ENCODE results near the gene CHAT. TPM values are rescaled to one million over a fixed set of nuclear protein-coding genes. Genes with fewer than 3 reads are reported as not detected.

The CHAT gene
- under 1 TPM in 3 of 4 donors, not detected in 1; 0.15 to 0.85 (median 0.81) TPM for polyA plus RNA-seq
- long read RNA-seq, donor 1: 0 reads
- long read RNA-seq, donor 2: 0 reads
- long read RNA-seq, donor 3: 0 reads
- long read RNA-seq, donor 4: 0 reads
- long read RNA-seq, donor 5: 0 reads
- long read RNA-seq, donor 6: 0 reads
- long read RNA-seq, donor 7: 0 reads
- long read RNA-seq, donor 8: 0 reads
- long read RNA-seq, donor 9: 0 reads
- long read RNA-seq, donor 10, partial matches to known transcripts: 0 of 1 reads
- long read RNA-seq, donor 10, other reads (novel, unspliced or antisense): 0 of 1 reads

DNA sequence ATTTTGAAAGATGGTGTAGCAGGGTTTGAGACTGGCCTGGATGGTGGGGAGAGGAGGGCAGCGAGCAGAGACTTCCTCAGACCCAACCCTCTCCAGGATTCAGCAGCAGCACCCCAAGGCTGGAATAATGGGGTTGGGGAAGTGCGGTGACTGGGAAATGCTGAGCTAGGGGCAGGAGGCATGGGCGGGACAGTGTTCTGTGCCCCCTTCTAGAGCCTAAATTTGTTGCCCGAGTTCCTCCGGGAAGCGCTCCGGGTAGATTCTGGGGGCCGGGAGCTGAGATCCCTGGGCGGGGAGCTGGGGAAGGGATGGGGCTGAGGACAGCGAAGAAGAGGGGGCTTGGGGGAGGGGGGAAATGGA lies at the start of gene CHAT:
Gene CHAT, plus strand, starts transcription at position 156 of the 360 bp plus-strand sequence. Its CDS starts 153 bp downstream, at position 309.
- no peaks in the 10 kb centered on the region for H3K36me3 ChIP-seq (ENCODE audit: control insufficient read depth in 3 of 3, insufficient read depth in 2 of 3, low read depth in 1 of 3, low read length in 3 of 3)
- peaks cover 10 to 85% (median 60%) of the 10 kb centered on the region in 3 donors for H3K27me3 ChIP-seq (ENCODE audit: control insufficient read depth in 3 of 3, insufficient read depth in 3 of 3, low read length in 3 of 3)

GRCh38 chr10:49564461-49565009 lies 49.3 kb upstream of the CHAT start:
- Histone ChIP-seq H3K27me3 (ENCODE audit: control insufficient read depth in 3 of 3, insufficient read depth in 3 of 3, low read length in 3 of 3) (peaks cover 0 to 16% (median 3%) of the 10 kb centered on the region in 3 donors), H3K4me3 (ENCODE audit: low read depth in 1 of 3, low read length in 3 of 3) (no peak overlapping the region), H3K9me3 (ENCODE audit: control insufficient read depth in 2 of 2, insufficient read depth in 1 of 2, low read depth in 1 of 2, low read length in 1 of 2) (no peaks in the 10 kb centered on the region), H3K4me1 (ENCODE audit: control insufficient read depth in 3 of 3, insufficient read depth in 2 of 3, low read depth in 1 of 3, low read length in 2 of 3) (no peaks in the 10 kb centered on the region), H3K36me3 (ENCODE audit: control insufficient read depth in 3 of 3, insufficient read depth in 2 of 3, low read depth in 1 of 3, low read length in 3 of 3) (no peaks in the 10 kb centered on the region), H3K27ac (ENCODE audit: low read depth in 1 of 3, low read length in 2 of 3) (no peak overlapping the region)
- WGBS, 3 donors: 80 to 86% (median 83%) methylated on average over 4 of the region's 4 CpGs
- no peak for FAIRE-seq
- no peak for DNase-seq

More for the DNA sequence above, at the start of gene CHAT:
- FAIRE-seq (no peak), DNase-seq (no peak)
- Histone ChIP-seq H3K4me3 (ENCODE audit: low read depth in 1 of 3, low read length in 3 of 3) (no peak within 1 kb of the TSS), H3K9me3 (ENCODE audit: control insufficient read depth in 2 of 2, insufficient read depth in 1 of 2, low read depth in 1 of 2, low read length in 1 of 2) (no peaks in the 10 kb centered on the region), H3K4me1 (ENCODE audit: control insufficient read depth in 3 of 3, insufficient read depth in 2 of 3, low read depth in 1 of 3, low read length in 2 of 3) (peaks cover 0 to 20% (median 0%) of the 10 kb centered on the region in 3 donors), H3K27ac (ENCODE audit: low read depth in 1 of 3, low read length in 2 of 3) (no peak within 1 kb of the TSS)
- 2 to 9% (median 5%) methylated on average over 9 to 10 of the region's 10 CpGs for WGBS, 3 donors

GRCh38 chr10:49567810-49568209 lies 46.0 kb upstream of the CHAT start:
- no peaks in the 10 kb centered on the region for H3K4me1 ChIP-seq (ENCODE audit: control insufficient read depth in 3 of 3, insufficient read depth in 2 of 3, low read depth in 1 of 3, low read length in 2 of 3)
- no peak overlapping the region for H3K27ac ChIP-seq (ENCODE audit: low read depth in 1 of 3, low read length in 2 of 3)
- FAIRE-seq (no peak), DNase-seq (no peak)
- no peaks in the 10 kb centered on the region for H3K9me3 ChIP-seq (ENCODE audit: control insufficient read depth in 2 of 2, insufficient read depth in 1 of 2, low read depth in 1 of 2, low read length in 1 of 2)
- WGBS, 3 donors: 63 to 91% (median 91%) methylated on average over 1 of the region's 1 CpG
- H3K36me3 ChIP-seq (ENCODE audit: control insufficient read depth in 3 of 3, insufficient read depth in 2 of 3, low read depth in 1 of 3, low read length in 3 of 3): no peaks in the 10 kb centered on the region
- H3K4me3 ChIP-seq (ENCODE audit: low read depth in 1 of 3, low read length in 3 of 3): no peak overlapping the region
- peaks cover 0 to 4% (median 3%) of the 10 kb centered on the region in 3 donors for H3K27me3 ChIP-seq (ENCODE audit: control insufficient read depth in 3 of 3, insufficient read depth in 3 of 3, low read length in 3 of 3)

GRCh38 chr10:49568235-49568634 lies 45.6 kb upstream of the CHAT start:
- no peaks in the 10 kb centered on the region for H3K36me3 ChIP-seq (ENCODE audit: control insufficient read depth in 3 of 3, insufficient read depth in 2 of 3, low read depth in 1 of 3, low read length in 3 of 3)
- no peaks in the 10 kb centered on the region for H3K9me3 ChIP-seq (ENCODE audit: control insufficient read depth in 2 of 2, insufficient read depth in 1 of 2, low read depth in 1 of 2, low read length in 1 of 2)
- no peak overlapping the region for H3K27ac ChIP-seq (ENCODE audit: low read depth in 1 of 3, low read length in 2 of 3)
- no peaks in the 10 kb centered on the region for H3K4me1 ChIP-seq (ENCODE audit: control insufficient read depth in 3 of 3, insufficient read depth in 2 of 3, low read depth in 1 of 3, low read length in 2 of 3)
- H3K27me3 ChIP-seq (ENCODE audit: control insufficient read depth in 3 of 3, insufficient read depth in 3 of 3, low read length in 3 of 3): peaks cover 0 to 4% (median 3%) of the 10 kb centered on the region in 3 donors
- WGBS, 3 donors: 49 to 79% (median 56%) methylated on average over 2 of the region's 2 CpGs
- DNase-seq: no peak
- no peak for FAIRE-seq
- no peak overlapping the region for H3K4me3 ChIP-seq (ENCODE audit: low read depth in 1 of 3, low read length in 3 of 3)

- DNase-seq (no peak), FAIRE-seq (no peak)
- 45 to 61% (median 56%) methylated on average over 3 of the region's 3 CpGs for WGBS, 3 donors
- H3K27ac ChIP-seq (ENCODE audit: low read depth in 1 of 3, low read length in 2 of 3): no peak overlapping the region
- H3K36me3 ChIP-seq (ENCODE audit: control insufficient read depth in 3 of 3, insufficient read depth in 2 of 3, low read depth in 1 of 3, low read length in 3 of 3): no peaks in the 10 kb centered on the region
- H3K27me3 ChIP-seq (ENCODE audit: control insufficient read depth in 3 of 3, insufficient read depth in 3 of 3, low read length in 3 of 3): peaks cover 0 to 4% (median 3%) of the 10 kb centered on the region in 3 donors
- no peaks in the 10 kb centered on the region for H3K9me3 ChIP-seq (ENCODE audit: control insufficient read depth in 2 of 2, insufficient read depth in 1 of 2, low read depth in 1 of 2, low read length in 1 of 2)
- no peaks in the 10 kb centered on the region for H3K4me1 ChIP-seq (ENCODE audit: control insufficient read depth in 3 of 3, insufficient read depth in 2 of 3, low read depth in 1 of 3, low read length in 2 of 3)
- H3K4me3 ChIP-seq (ENCODE audit: low read depth in 1 of 3, low read length in 3 of 3): no peak overlapping the region
These were observed 44.7 kb upstream of the CHAT start for GRCh38 chr10:49569031-49569631.

- Histone ChIP-seq H3K9me3 (ENCODE audit: control insufficient read depth in 2 of 2, insufficient read depth in 1 of 2, low read depth in 1 of 2, low read length in 1 of 2) (no peaks in the 10 kb centered on the region), H3K4me3 (ENCODE audit: low read depth in 1 of 3, low read length in 3 of 3) (no peak overlapping the region), H3K27me3 (ENCODE audit: control insufficient read depth in 3 of 3, insufficient read depth in 3 of 3, low read length in 3 of 3) (no peaks in the 10 kb centered on the region), H3K27ac (ENCODE audit: low read depth in 1 of 3, low read length in 2 of 3) (no peak overlapping the region), H3K4me1 (ENCODE audit: control insufficient read depth in 3 of 3, insufficient read depth in 2 of 3, low read depth in 1 of 3, low read length in 2 of 3) (no peaks in the 10 kb centered on the region), H3K36me3 (ENCODE audit: control insufficient read depth in 3 of 3, insufficient read depth in 2 of 3, low read depth in 1 of 3, low read length in 3 of 3) (no peaks in the 10 kb centered on the region)
- no peak for FAIRE-seq
- 23 to 30% (median 25%) methylated on average over 2 of the region's 2 CpGs for WGBS, 3 donors
- DNase-seq: no peak
These were observed 42.4 kb upstream of the CHAT start for GRCh38 chr10:49571388-49571787.

DNA sequence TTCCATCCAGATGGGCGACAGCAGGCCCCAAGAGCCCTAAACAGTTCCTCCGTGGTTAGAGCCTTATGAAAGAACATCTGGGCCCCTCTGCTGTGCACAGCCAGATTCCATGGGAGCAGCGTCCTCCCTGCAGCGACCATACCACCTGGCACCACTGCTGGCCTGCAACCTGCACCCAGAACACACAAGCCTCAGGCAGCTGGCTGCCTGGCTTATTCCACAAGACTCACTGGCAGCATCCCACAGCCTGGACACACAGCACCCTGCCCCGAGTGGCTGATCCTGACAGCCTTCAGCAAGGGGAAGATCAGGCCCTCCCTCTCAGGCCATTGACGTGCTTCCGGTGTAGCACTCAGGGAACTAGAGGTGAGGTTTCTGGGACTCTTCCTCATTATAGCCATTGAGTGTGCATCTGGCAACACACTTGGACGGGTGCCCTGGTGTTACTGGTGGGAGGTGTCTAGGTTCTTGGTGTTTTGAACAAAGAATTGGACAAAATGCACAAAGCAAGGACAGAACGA lies 41.2 kb upstream of the CHAT start:
- Histone ChIP-seq H3K27ac (ENCODE audit: low read depth in 1 of 3, low read length in 2 of 3) (no peak overlapping the region), H3K9me3 (ENCODE audit: control insufficient read depth in 2 of 2, insufficient read depth in 1 of 2, low read depth in 1 of 2, low read length in 1 of 2) (no peaks in the 10 kb centered on the region), H3K36me3 (ENCODE audit: control insufficient read depth in 3 of 3, insufficient read depth in 2 of 3, low read depth in 1 of 3, low read length in 3 of 3) (no peaks in the 10 kb centered on the region), H3K27me3 (ENCODE audit: control insufficient read depth in 3 of 3, insufficient read depth in 3 of 3, low read length in 3 of 3) (no peaks in the 10 kb centered on the region), H3K4me3 (ENCODE audit: low read depth in 1 of 3, low read length in 3 of 3) (no peak overlapping the region), H3K4me1 (ENCODE audit: control insufficient read depth in 3 of 3, insufficient read depth in 2 of 3, low read depth in 1 of 3, low read length in 2 of 3) (no peaks in the 10 kb centered on the region)
- FAIRE-seq (no peak), DNase-seq (no peak)
- WGBS, 3 donors: 70 to 72% (median 72%) methylated on average over 9 of the region's 9 CpGs

GRCh38 chr10:49575489-49576072 lies 38.3 kb upstream of the CHAT start:
- Histone ChIP-seq H3K27ac (ENCODE audit: low read depth in 1 of 3, low read length in 2 of 3) (no peak overlapping the region), H3K9me3 (ENCODE audit: control insufficient read depth in 2 of 2, insufficient read depth in 1 of 2, low read depth in 1 of 2, low read length in 1 of 2) (no peaks in the 10 kb centered on the region), H3K4me3 (ENCODE audit: low read depth in 1 of 3, low read length in 3 of 3) (no peak overlapping the region), H3K27me3 (ENCODE audit: control insufficient read depth in 3 of 3, insufficient read depth in 3 of 3, low read length in 3 of 3) (no peaks in the 10 kb centered on the region), H3K4me1 (ENCODE audit: control insufficient read depth in 3 of 3, insufficient read depth in 2 of 3, low read depth in 1 of 3, low read length in 2 of 3) (no peaks in the 10 kb centered on the region), H3K36me3 (ENCODE audit: control insufficient read depth in 3 of 3, insufficient read depth in 2 of 3, low read depth in 1 of 3, low read length in 3 of 3) (no peaks in the 10 kb centered on the region)
- no peak for FAIRE-seq
- DNase-seq: no peak
- 63 to 78% (median 74%) methylated on average over 11 of the region's 11 CpGs for WGBS, 3 donors
